AG09319 (cell line): Measurements from ENCODE around the gene B3GNT3.
"Not testable (repeated sequence)": the region's sequence is repeated elsewhere in the genome, so short reads cannot be mapped to it uniquely, and the experiment has no call there.

Source experiments
- DNase-seq: peaks from one replicate; pipeline ENCODE4 v3.0.0-alpha.2; 2010; ENCODE audit warnings: low read depth; ENCODE audit errors: extremely low read depth
- TF ChIP-seq, protein P1 (sequence below): IDR thresholded peaks from 2 replicates; pipeline ENCODE4 v1.5.1; 2011; ENCODE audit warnings: low read depth, mild to moderate bottlenecking, inconsistent platforms, low read length, moderate library complexity

The B3GNT3 gene

DNA sequence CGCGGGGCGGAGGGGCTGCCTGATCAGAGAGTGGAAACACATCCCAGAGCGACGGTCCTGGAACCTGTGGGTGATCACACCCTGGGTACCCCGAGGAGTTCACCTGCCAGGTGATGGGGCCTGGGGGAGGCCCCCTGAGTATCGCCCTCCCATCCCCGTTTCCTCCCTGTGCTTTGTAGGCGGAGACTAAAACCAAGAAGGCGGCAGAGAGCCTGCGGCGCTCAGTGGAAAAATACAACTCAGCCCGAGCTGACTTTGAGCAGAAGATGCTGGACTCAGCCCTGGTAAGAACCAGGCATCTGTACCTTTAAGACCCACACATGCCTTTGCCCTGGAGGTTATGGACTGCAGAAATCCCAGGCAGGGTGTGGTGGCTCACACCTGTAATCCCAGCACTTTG lies 24.3 kb upstream of the B3GNT3 start:
- TF ChIP-seq, protein P1, sequence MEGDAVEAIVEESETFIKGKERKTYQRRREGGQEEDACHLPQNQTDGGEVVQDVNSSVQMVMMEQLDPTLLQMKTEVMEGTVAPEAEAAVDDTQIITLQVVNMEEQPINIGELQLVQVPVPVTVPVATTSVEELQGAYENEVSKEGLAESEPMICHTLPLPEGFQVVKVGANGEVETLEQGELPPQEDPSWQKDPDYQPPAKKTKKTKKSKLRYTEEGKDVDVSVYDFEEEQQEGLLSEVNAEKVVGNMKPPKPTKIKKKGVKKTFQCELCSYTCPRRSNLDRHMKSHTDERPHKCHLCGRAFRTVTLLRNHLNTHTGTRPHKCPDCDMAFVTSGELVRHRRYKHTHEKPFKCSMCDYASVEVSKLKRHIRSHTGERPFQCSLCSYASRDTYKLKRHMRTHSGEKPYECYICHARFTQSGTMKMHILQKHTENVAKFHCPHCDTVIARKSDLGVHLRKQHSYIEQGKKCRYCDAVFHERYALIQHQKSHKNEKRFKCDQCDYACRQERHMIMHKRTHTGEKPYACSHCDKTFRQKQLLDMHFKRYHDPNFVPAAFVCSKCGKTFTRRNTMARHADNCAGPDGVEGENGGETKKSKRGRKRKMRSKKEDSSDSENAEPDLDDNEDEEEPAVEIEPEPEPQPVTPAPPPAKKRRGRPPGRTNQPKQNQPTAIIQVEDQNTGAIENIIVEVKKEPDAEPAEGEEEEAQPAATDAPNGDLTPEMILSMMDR = no peak
- DNase-seq = no peak

DNA sequence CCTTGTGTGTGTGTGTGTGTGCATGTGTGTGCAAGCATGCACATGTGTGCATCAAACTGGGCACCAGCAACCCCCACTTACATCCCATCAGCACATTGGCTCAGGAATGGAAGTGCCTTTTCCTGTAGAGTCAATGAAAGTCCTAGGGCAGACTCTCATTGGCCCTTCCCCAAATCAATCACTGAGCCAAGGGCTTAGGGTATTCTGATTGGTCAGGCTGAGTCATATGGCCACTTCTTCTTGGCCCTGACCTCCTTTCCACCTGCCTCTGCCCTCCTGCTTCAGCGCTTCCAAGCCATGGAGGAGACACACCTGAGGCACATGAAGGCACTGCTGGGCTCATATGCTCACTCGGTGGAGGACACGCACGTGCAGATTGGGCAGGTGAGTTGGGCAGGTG lies 22.8 kb upstream of the B3GNT3 start:
- DNase-seq = no peak
- TF ChIP-seq, protein P1 = no peak

GRCh38 chr19:17775245-17775927 lies 19.6 kb upstream of the B3GNT3 start:
- TF ChIP-seq, protein P1 = peak; percentile 52
- no peak for DNase-seq

- TF ChIP-seq, protein P1 = no peak
- DNase-seq = no peak
These were observed 18.7 kb upstream of the B3GNT3 start for GRCh38 chr19:17775991-17776803.

DNA sequence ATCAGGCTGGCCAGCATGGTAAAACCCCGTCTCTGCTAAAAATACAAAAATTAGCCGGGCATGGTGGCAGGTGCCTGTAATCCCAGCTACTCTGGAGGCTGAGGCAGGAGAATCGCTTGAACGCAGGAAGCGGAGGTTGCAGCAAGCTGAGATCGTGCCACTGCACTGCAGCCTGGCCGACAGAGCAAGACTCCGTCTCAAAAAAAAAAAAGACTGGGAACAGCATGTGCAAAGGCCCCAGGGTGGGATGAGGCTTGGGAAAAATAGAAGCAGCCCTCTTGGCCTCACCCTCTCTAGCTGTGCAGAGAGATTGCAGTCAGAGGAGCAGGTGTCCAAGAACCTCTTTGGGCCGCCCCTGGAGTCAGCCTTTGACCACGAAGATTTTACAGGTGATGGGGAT lies 17.1 kb upstream of the B3GNT3 start:
- DNase-seq = not testable (repeated sequence)

- DNase-seq = no peak
- TF ChIP-seq, protein P1 = no peak
These were observed 16.5 kb upstream of the B3GNT3 start for GRCh38 chr19:17778251-17778967.

- TF ChIP-seq, protein P1 = no peak
- no peak for DNase-seq
These were observed 15.7 kb upstream of the B3GNT3 start for GRCh38 chr19:17778968-17779929.
